MM.1S (cell line): Measurements from ENCODE around the gene SNTG2.

Experiments
- DNase-seq: peaks from one replicate; pipeline ENCODE4 v3.0.0-alpha.2; 2015
- H2AFZ ChIP-seq: fragments of 300-600 bp; sonication (generic); 2 replicates; pipeline ENCODE4 v1.6.0; 2016; ENCODE audit warnings: antibody characterized with exemption, low read length
- H3F3A ChIP-seq: fragments of 300-600 bp; sonication (generic); 2 replicates; pipeline ENCODE4 v1.6.1; 2016; ENCODE audit warnings: mild to moderate bottlenecking, antibody characterized with exemption, low read length, moderate library complexity, mixed read lengths; ENCODE audit not compliant: insufficient read depth
- H3K27ac ChIP-seq: fragments of 300-600 bp; sonication (generic); 2 replicates; pipeline ENCODE4 v1.5.1; 2016; ENCODE audit warnings: mild to moderate bottlenecking, low read length
- H3K27me3 ChIP-seq: fragments of 300-600 bp; sonication (generic); replicated peaks from 2 replicates; pipeline ENCODE4 v1.6.0; 2016; ENCODE audit warnings: low read length; ENCODE audit not compliant: insufficient read depth
- H3K36me3 ChIP-seq: fragments of 300-600 bp; sonication (generic); replicated peaks from 2 replicates; pipeline ENCODE4 v1.6.1; 2016; ENCODE audit warnings: mild to moderate bottlenecking, low read length, mixed read lengths; ENCODE audit not compliant: insufficient read depth
- H3K4me1 ChIP-seq: fragments of 300-600 bp; sonication (generic); 2 replicates; pipeline ENCODE4 v1.6.1; 2016; ENCODE audit warnings: low read length, mixed read lengths
- H3K4me2 ChIP-seq: fragments of 300-600 bp; sonication (generic); 2 replicates; pipeline ENCODE4 v1.6.0; 2016; ENCODE audit warnings: low read depth, low read length
- H3K4me3 ChIP-seq: fragments of 300-600 bp; sonication (generic); 2 replicates; pipeline ENCODE4 v1.5.1; 2016; ENCODE audit warnings: low read length, mixed read lengths
- H3K79me2 ChIP-seq: fragments of 300-600 bp; sonication (generic); 2 replicates; pipeline ENCODE4 v1.6.1; 2016; ENCODE audit warnings: mixed run types, low read length, mixed read lengths
- H3K9ac ChIP-seq: fragments of 300-600 bp; sonication (generic); 2 replicates; pipeline ENCODE4 v1.6.1; 2016; ENCODE audit warnings: low read length, mixed read lengths
- H3K9me2 ChIP-seq: fragments of 300-600 bp; sonication (generic); replicated peaks from 2 replicates; pipeline ENCODE4 v1.6.1; 2016; ENCODE audit warnings: mild to moderate bottlenecking, low read length, mixed read lengths; ENCODE audit not compliant: insufficient read depth
- H3K9me3 ChIP-seq: fragments of 300-600 bp; sonication (generic); replicated peaks from 2 replicates; pipeline ENCODE4 v1.6.1; 2016; ENCODE audit warnings: mild to moderate bottlenecking, low read length, mixed read lengths; ENCODE audit not compliant: insufficient read depth
- H4K20me1 ChIP-seq: fragments of 300-600 bp; sonication (generic); 2 replicates; pipeline ENCODE4 v1.6.1; 2016; ENCODE audit warnings: mild to moderate bottlenecking, low read length, moderate library complexity, mixed read lengths; ENCODE audit not compliant: insufficient read depth
- EZH2 ChIP-seq: fragments of 300-600 bp; sonication (generic); optimal IDR thresholded peaks from 2 replicates; pipeline ENCODE3; 2017; ENCODE audit warnings: low read depth, mild to moderate bottlenecking, antibody characterized with exemption, low read length, mixed read lengths
- EZH2phosphoT487 ChIP-seq: fragments of 300-600 bp; sonication (generic); IDR thresholded peaks from 2 replicates; pipeline ENCODE4 v1.6.1; 2018; ENCODE audit warnings: antibody characterized with exemption, low read length
- TF ChIP-seq, protein P1 (sequence below): fragments of 300-600 bp; sonication (generic); IDR thresholded peaks from 2 replicates; pipeline ENCODE4 v1.5.1; 2016; ENCODE audit warnings: antibody characterized with exemption, low read length, mixed read lengths

The SNTG2 gene

DNA sequence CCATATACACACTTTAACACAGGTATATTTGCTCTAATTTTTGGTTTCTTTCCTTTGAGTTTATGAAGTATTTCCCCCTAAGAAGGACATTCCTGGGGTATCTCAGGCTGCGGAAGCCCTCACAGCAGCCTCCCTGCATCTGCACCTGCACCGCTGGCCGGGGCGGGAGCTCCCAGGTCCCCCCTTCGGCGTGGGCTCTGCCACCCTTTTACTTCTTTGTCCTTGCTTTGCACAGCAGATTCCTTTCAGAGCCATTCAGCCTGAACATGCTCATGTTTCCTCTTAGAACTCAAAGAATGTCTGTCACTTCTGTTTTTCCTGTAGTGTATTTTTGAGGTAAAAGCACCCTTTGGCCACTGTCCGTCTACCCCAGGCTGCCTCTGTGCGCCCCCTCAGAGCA lies 146.5 kb downstream of the SNTG2 start:
- TF ChIP-seq, protein P1, sequence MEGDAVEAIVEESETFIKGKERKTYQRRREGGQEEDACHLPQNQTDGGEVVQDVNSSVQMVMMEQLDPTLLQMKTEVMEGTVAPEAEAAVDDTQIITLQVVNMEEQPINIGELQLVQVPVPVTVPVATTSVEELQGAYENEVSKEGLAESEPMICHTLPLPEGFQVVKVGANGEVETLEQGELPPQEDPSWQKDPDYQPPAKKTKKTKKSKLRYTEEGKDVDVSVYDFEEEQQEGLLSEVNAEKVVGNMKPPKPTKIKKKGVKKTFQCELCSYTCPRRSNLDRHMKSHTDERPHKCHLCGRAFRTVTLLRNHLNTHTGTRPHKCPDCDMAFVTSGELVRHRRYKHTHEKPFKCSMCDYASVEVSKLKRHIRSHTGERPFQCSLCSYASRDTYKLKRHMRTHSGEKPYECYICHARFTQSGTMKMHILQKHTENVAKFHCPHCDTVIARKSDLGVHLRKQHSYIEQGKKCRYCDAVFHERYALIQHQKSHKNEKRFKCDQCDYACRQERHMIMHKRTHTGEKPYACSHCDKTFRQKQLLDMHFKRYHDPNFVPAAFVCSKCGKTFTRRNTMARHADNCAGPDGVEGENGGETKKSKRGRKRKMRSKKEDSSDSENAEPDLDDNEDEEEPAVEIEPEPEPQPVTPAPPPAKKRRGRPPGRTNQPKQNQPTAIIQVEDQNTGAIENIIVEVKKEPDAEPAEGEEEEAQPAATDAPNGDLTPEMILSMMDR: no peak
- TF ChIP-seq EZH2 (no peak), EZH2phosphoT487 (no peak)
- Histone ChIP-seq H3K4me3 (no peak overlapping the region), H3K36me3 (no peaks in the 10 kb centered on the region), H4K20me1 (no peaks in the 10 kb centered on the region), H2AFZ (no peak overlapping the region), H3K27me3 (no peaks in the 10 kb centered on the region), H3F3A (no peaks in the 10 kb centered on the region), H3K9me2 (no peaks in the 10 kb centered on the region), H3K9me3 (no peaks in the 10 kb centered on the region), H3K9ac (no peak overlapping the region), H3K27ac (no peak overlapping the region), H3K4me1 (no peaks in the 10 kb centered on the region), H3K79me2 (no peaks in the 10 kb centered on the region), H3K4me2 (no peak overlapping the region)
- no peak for DNase-seq

DNA sequence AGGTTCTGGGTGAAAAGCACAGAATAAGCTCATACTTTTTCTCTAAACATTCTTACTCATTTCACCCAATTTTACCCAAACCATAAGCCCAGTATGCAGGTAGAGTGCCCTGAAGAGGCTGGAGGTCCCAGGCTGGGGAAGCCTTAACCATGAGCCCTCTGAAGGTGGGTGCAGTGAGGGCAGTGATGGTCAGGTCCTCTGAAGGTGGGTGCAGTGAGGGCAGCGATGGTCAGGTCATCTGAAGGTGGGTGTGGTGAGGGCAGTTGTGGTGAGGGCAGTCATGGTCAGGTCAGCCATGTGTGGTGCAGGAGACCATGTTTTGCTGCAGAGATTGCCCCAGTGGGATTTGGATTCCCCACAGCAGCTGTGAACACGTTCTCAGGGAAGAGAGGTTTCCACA lies 148.8 kb downstream of the SNTG2 start:
- no peaks in the 10 kb centered on the region for H3K79me2 ChIP-seq
- TF ChIP-seq, protein P1: no peak
- TF ChIP-seq EZH2 (no peak), EZH2phosphoT487 (no peak)
- no peaks in the 10 kb centered on the region for H3K36me3 ChIP-seq
- H3K4me2 ChIP-seq: no peak overlapping the region
- DNase-seq: no peak
- H3K9ac ChIP-seq: no peak overlapping the region
- no peak overlapping the region for H3K4me3 ChIP-seq
- H2AFZ ChIP-seq: no peak overlapping the region
- H4K20me1 ChIP-seq: no peaks in the 10 kb centered on the region
- H3K4me1 ChIP-seq: no peaks in the 10 kb centered on the region
- H3K9me3 ChIP-seq: no peaks in the 10 kb centered on the region
- no peaks in the 10 kb centered on the region for H3K9me2 ChIP-seq
- no peak overlapping the region for H3K27ac ChIP-seq
- no peaks in the 10 kb centered on the region for H3F3A ChIP-seq
- no peaks in the 10 kb centered on the region for H3K27me3 ChIP-seq

- Histone ChIP-seq H3K27ac (no peak overlapping the region), H3K36me3 (no peaks in the 10 kb centered on the region), H3K9me2 (no peaks in the 10 kb centered on the region), H3K4me2 (no peak overlapping the region), H3K79me2 (no peaks in the 10 kb centered on the region), H3F3A (no peaks in the 10 kb centered on the region), H3K9ac (no peak overlapping the region), H4K20me1 (no peaks in the 10 kb centered on the region), H3K27me3 (no peaks in the 10 kb centered on the region), H2AFZ (no peak overlapping the region), H3K9me3 (no peaks in the 10 kb centered on the region), H3K4me1 (no peaks in the 10 kb centered on the region), H3K4me3 (no peak overlapping the region)
- no peak for DNase-seq
- no peak for TF ChIP-seq EZH2phosphoT487
- TF ChIP-seq EZH2: no peak
- TF ChIP-seq, protein P1: no peak
Observed at GRCh38 chr2:1101011-1101782, 150.5 kb downstream of the SNTG2 start.
